C1 segment of cervical spinal cord (tissue), 14 donors: ENCODE measurements around the gene SLC35F3.
"Not testable (repeated sequence)": the region's sequence is repeated elsewhere in the genome, so short reads cannot be mapped to it uniquely, and the experiment has no call there.

Experiments
- DNase-seq, 14 donors: peaks; one replicate each; lab custom pipeline; 2025; lab: John Stamatoyannopoulos, UW

SLC35F3 gene

DNA sequence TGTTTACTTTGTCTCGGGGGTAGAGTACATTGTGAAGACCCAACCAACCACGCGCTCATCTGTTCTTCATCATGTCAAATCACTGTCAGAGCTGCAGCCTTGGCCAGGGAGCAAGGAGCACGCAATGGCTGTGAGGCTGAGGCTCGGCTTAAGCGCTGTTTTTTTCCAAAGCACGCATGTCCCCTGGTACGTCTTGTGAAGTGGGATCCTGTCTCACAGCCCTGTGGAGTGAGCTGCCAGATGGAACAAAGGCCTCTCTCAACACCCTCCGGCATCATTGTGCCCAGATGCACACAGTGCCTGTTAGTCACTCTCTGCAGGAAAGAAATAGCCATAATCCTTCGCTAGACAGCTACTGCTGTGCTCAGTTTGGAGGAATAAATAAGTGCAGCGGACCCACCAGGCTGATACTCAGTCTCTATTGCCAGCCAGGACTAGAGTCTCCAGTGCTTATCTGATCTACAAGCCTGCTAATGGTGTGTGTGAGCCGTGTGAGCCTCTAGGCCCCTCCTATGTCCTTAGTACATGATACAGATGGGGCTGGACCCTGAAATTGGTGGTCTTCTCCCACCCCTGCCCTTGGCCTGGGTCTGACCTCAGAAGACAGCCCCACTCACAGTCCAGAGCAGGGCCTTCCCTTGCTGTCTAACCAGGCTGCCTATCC, 377.5 kb downstream of the SLC35F3 start:
- DNase-seq, result peak in 12 of 14 donors; percentile 16 to 75 (median 49)

DNA sequence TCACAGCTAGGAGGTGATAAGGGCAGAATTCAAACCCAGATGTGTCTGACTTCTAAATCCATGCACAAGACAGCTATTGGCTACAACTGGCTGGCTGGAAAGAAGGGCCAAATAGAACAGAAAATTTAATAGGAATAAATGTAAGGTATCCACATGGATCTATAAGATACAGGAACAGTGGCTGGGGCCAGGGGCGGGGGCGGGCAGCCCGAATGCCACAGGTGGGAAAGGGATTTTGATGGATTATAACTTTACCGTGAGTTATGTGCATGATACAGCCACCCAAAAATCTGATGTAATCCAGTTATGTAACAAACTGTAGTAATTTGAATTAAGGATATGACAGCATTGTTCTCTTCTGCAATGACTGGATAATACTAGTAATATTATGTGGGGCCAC, 381.7 kb downstream of the SLC35F3 start:
- no peak for DNase-seq

DNA sequence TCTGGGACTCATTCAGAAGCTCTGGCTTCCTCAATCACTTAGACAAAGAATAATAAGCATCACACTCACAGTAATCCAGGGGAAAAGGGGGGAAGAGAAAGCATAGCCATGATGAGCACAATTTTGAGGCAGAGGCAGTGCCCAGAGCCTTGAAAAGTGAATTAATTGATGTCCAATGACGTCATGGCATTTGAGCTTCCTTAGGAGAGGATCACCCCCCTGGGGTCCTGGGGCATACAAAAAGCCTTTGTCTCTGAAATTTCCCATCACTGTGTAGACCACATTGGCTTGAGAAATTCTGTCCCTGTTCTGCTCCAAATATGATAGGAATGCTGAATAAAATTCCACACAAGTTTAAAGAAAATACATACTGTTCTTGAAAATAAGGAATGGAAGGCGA, 384.5 kb downstream of the SLC35F3 start:
- DNase-seq, result no peak

DNA sequence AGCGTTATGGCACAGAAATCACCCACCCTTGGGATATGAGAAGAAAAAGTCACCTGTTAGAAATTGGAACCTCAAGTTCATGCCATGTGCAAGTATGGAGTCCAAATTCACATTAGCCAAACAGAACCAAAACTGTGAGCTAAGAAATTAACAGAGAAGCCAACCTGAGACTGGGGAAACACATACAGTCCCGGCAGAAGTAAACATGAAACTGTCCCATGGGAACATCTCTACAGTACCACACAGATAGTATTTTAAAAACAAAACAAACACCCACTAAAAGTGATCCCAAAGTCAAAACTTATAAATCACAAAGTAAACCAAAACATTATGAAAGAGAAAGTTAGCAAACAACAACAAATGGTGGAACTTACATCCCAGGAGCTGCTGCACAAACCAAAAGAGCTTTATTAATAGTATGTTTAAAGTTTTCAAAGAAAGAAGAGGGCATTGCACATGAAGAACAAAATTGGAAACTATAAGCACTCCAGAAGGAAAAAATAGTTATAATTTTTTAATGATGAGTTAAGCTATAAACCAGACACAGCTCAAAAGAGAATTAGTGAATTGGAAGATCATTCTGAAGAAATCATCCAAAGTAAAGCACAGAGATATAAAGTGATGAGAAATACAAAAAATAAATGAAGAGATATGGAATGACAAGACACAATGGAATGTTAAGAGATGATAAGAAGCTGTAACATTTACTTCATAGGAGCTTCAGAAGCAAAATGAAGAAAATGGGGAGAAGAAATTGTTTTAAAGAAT, 385.2 kb downstream of the SLC35F3 start:
- no peak for DNase-seq

DNA sequence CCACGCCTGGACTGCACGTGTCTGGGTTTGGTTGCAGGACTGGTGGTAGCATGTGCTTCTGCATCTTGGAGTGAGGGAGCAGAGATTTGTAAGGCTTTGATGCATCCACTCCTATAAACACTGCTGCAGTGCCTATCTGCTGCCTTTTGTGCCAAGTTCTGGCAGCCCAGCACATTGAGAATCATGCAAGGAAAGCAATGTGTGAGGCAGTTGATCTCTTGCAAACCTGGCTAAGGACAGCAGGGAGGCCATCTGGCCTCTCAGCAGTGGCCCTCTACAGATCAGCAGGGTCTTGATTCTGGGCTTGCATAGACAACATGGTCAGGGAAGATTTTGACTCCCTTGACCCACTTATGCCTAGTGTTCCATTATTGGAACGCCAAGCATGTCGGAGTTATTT, 387.5 kb downstream of the SLC35F3 start:
- peak in 4 of 14 donors; percentile 7 to 98 (median 30) for DNase-seq

DNA sequence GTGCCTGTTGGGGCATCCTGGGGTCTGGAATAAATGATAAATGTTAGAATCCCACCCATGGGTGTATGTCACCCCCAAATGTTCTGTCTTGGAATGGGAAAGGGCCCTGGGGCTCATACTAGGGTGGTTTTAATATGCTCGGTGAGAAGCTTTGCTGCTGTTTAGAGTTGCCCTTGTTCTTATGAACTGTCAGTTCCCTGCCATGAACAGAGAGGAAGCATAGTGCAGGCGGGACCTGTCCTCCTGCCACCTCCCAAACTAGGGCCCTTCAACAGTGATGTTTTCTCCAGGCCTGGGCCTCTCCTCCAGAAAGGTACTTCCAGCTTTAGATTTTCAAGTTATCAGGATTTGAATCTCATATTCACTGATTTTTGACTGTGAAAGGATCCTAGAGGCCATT, 388.1 kb downstream of the SLC35F3 start:
- DNase-seq, result no peak

DNA sequence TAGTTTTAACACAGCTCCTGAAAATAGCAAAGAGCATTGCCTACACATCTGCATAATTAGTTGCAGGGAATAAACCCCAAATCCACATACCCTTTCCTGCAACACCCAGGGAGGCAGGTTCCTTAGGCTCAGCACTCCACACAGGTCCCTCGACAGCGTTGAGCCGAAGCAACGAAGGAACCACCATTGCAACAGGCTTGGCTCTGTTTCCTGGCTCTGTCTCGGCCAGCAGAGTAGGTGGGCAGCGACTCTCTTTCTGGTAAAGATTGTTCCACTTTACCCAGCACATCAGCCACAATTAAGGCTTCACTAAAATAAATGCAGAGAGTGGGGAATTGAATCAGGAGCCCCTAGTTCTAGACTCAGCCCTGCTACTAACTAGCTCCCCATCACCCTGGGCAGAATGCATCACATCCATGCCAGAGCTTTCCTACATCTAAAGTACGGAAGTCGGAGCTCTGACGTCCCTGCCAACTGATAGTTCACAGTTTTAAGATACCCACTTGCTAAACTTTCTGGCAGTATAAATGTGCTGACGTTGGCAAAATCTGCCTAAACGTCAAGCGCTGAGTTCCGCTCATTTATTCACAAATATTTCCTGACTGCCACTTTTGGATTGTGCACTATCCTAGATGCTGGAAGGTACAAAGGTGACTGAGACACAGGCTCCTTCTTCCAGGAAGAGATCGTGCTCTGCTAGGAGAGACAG, 389.8 kb downstream of the SLC35F3 start:
- DNase-seq, result peak in 1 of 14 donors; percentile 22

DNA sequence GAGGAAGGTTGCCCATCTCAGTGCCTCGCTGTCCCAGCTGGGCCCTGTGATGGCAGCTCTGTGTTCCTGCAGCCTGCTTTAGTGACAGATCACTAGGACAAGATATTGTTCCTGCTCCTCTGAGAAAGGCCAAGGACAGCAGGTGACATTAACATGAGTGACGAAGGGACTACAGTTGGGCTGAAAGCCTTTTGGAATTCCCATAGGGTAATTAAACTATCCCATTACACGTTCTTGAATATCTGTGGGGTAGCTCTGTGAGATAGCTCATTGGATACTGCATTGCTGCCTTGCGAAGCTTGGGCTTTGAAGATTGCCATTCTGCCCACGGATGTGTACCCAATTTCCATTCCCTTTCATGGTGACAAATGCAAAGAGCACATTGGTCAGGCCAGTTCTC, 390.6 kb downstream of the SLC35F3 start:
- DNase-seq, result no peak

DNA sequence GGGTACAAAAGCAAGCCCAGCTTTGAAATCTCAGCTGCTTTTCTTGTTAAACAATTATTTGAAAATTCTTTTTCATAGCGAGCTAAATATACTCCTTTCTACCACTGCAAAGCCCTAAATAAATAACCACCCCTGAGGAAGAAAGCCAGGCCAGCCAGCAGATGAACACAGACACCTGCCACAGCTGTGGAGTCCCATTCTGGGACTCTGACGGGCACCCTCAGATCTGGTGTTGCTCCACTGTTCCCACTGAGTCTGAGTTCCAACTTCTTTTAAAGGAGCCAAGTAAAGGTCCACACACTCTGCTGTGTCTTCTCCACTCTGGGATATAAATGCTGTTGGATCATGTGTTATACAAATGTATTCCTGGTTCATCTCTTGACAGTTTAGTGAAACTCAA, 391.1 kb downstream of the SLC35F3 start:
- DNase-seq, result no peak

DNA sequence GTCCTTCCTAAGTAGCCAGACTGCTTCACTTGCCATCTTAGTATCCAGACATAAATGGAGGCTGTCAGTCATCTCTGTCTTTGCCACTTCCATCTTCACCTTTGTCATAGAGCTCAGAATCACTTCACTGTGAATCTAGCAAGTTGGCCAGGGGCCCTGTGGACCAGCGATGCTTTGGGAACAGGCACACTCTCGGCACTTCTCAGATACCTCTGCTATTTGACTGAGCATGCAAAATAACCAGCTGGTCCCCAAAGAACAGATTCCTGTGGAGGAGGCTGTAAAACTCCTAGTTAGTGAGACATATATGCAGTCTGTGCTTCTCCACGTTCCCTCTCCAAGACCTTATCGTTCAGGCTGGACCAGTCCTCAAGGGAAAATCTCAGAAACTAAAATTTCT, 392.0 kb downstream of the SLC35F3 start:
- DNase-seq, result peak in 1 of 14 donors; percentile 69

DNA sequence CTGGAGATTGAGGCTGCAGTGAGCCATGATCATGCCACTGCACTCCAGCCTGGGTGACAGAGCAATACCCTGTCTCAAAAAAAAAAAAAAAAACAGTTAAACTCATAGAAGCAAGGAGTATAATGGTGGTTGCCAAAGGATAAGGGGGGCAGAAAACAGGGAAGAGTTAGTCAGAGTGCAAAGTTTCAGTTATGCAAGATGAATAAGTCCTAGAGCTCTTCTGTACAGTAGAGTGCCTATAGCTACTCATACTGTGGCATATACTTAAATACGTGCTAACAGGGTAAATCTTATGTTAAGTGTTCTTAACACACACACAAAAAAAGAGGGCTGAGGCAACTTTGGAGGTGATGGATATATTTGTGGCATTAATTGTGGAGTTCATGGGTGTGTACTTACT, 393.2 kb downstream of the SLC35F3 start:
- no peak for DNase-seq

DNA sequence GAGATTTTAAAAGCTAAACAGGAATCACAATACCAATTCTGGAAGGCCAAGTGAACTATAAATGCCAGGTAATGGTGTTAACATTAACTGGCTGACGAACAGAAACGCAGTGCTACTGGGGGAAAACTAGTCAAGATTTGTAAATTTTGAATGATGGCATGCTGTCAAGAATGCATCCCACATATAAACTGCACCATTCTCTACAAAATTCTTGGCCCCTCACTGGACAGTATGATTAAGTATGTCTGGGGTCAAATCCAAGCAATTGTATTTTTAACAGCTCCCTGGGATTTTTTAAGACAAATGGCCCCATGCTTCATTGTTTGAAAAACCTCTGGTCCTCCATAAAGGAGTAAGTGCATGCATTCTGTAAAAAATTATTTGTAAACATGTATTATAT, 395.6 kb downstream of the SLC35F3 start:
- DNase-seq, result no peak

DNA sequence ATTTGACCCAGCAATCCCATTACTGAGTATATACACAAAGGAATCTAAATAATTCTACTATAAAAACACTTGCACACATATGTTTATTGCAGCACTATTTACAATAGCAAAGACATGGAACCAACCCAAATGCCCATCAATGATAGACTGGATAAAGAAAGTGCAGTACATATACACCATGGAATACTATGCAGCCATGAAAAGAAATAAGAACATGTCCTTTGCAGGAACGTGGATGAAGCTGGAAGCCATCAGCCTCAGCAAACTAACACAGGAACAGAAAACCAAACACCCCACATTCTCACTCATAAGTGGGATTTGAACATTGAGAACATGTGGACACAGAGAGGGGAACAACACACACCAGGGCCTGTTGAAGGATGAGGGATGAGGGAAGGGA, 397.2 kb downstream of the SLC35F3 start:
- DNase-seq, result not testable (repeated sequence)

DNA sequence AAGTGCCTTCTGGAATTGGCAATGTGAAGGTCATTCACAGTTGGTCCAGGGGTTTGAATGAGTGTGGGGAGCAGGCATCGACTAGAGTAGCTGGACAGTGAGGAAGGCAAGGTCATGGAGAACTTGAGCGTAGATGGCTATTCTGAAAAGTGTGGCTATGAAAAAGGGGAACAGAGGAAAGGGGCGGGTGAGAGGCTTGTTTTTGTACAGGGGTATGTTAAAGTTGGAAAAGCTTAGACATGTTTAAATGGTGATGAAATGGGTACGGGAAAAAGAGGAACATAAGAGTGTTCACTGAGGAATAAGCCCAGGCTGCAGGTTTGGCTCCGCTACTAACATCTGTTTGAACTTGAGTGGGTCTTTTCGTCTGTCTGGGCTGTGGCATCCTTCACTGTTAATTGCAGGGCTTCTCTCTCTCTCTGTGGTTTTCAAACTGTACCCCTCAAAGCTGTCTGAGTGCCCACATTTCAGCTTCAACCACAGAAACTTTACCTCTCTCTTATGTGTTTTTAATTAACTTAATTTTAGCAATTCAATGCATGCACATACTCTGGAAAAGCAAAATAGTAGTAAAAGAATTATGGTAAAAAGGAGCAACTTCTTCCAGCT, 398.0 kb downstream of the SLC35F3 start:
- DNase-seq, result no peak

DNA sequence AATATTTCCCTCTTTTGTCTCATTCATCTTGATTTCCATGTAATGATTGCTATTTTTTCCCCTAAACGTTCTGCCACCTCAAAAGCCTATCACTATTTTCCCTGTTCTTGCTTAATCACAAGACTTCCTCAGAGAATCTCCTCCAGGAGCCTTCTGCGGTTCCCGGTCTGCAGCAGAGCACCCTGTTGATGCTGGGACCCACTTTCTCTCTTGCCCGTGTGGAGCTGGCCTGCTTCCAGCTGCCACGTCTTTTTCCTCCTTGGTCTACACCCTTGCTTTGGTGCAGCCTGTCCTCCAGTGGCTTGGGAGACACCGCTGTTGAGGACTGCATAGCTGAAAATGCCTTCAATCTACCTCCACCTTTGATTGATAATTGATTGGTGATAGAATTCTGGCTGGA, 398.8 kb downstream of the SLC35F3 start:
- no peak for DNase-seq

DNA sequence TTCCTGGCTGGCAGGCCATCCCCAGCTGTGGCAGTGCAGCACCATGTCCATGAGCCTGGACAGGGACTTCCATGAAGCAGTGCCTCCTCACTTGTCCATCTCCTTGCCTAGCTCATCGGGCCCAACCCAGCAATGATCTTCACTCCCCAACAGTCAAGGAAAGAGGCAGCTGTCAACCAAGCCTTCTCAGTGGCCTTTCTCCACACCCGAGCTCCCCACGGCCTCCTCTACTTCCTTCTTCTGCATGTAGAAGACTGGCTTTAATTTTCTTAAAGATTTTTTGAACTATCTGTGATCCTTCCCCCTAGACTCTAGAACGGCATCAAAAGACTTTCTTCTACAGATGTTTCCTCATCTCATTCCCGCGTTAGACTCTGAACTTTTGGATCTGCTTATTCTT, 403.2 kb downstream of the SLC35F3 start:
- no peak for DNase-seq

DNA sequence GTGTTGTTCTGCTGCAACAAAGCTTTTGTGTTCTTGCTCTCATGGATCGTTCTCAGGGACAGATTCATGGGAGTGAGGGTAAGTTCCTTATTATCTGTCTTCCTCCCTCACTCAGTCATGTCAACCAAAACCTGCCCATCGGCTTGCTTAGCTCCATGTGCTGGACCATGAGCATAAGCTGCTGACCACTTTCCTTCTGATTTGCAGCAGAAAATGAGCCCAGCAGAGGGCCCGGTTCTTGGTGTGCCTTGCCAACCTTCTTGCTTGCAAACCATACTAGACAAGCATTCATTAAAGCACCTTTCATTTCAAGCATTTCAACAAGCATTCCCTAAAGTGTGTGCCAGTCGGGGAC, 404.7 kb downstream of the SLC35F3 start:
- DNase-seq, result no peak

DNA sequence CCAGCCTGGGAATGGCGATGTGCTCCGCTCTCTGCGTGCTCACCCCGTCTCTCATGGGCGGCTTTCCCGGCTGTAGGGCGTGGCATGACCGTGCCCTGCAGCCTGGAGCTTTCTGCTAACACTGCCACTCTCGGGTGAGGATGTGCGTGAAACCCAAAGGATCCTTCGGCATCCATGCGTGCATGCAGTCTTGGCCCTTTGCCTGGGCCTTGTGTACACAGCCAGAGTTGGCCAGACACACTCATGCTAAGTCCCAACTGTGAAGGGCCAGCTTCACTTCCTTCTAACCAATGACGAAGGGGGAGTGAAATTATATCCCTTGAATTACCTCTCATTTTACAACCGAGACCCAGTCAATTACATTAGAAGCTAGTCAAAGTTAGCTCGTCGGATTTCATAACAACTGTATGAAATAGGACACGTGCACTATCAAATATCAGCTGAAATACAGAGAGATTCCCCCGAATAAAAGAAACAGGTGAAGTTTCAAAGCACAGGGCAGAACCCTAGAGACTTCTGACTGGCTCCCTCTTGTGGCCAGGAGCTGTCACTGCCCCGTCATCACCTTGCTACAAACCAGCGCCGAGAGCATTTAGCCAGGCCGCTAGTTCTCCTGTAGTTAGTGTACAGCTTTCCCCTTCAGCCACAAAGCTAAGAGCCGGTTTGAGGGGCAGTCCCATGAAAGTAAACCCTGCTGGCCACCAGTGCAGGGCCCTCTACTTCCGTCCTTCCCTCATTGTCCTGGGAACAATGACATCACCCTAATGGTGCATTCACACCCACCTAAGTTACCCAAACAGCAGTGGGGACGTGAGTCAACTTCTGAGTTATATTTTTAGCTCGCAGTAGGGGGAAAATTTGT, 405.4 kb downstream of the SLC35F3 start:
- peak in 8 of 14 donors; percentile 2 to 31 (median 18) for DNase-seq

DNA sequence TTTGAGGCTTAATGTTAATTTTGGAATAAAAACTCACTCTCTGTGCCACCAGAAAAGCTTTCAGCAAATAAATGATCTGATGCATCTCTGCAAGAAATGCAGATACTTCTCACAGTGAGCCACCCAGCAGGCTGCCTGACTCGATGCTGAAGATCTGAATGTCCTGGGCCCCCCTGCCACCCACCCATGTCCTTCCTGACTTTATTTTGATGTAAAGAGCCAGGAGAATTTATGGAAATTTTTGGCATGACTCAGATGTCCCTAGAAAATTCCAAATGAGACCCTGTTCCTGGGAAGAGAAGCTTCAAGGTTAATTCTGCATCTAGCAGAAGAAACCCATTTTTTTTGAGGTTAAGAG, 406.0 kb downstream of the SLC35F3 start:
- DNase-seq, result no peak

DNA sequence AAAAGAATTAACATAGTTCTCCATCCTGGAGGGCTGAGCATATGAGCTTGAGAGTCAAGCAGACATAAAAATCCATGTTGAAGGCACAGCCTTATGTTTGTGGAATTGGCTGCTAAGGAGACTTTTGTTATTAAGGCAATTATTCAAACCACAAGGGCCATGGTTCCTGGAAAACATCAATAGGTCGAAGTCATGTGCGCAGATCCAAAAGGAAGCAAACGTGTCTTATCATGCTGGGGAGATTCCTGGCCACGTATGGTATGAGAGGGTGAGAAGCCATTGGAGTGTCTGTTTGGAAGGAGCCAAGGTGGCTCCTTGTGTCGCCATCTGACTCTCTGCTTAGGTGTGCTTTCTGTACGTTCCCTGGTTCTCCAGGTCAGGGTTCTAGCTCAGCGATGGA, 406.9 kb downstream of the SLC35F3 start:
- no peak for DNase-seq

DNA sequence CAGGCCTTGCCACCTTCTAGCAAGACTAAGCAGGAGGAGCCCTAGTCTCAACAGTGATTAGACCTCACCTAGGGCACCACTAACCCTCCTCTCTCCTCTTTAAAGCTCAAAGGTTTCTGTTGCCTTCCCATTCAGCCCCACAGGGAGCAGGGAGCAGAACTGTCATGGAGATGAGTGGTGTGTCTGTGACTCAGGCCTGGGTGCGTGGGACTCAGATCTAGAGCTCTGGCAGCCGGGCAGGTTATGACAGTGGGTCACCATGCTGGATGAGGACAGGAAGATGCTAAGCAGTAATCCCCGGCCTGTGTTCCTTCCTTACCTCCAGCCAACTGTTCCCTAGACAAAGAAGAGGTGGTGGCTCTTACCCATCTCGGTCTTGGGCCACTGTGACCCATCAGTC, 408.7 kb downstream of the SLC35F3 start:
- no peak for DNase-seq
